ENCODE data around the gene FAF1.

FAF1 gene

DNA sequence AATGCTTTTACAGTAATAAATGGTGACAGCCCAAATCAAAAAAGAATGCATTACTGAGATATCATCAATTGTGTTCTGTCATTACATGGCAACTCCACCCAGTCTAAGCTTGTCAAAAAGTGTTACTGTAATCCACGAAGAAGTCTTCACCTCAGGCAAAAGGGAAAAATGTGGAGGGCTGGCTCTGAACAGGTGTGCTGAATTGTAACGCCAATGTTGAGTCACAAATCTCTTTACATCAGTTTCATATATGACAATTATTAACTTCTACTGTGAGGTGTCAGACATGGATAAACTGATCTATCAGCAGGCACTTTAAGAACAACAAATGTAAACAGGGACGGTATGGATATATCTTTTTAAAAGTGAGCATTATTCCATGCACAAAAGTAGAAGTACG, 438.4 kb downstream of the FAF1 start:
- DNase-seq (ENCODE audit: low read depth) = no peak
- no peak overlapping the region for H3K4me3 ChIP-seq (ENCODE audit: low read depth, low read length)
- TF ChIP-seq, protein P1, sequence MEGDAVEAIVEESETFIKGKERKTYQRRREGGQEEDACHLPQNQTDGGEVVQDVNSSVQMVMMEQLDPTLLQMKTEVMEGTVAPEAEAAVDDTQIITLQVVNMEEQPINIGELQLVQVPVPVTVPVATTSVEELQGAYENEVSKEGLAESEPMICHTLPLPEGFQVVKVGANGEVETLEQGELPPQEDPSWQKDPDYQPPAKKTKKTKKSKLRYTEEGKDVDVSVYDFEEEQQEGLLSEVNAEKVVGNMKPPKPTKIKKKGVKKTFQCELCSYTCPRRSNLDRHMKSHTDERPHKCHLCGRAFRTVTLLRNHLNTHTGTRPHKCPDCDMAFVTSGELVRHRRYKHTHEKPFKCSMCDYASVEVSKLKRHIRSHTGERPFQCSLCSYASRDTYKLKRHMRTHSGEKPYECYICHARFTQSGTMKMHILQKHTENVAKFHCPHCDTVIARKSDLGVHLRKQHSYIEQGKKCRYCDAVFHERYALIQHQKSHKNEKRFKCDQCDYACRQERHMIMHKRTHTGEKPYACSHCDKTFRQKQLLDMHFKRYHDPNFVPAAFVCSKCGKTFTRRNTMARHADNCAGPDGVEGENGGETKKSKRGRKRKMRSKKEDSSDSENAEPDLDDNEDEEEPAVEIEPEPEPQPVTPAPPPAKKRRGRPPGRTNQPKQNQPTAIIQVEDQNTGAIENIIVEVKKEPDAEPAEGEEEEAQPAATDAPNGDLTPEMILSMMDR (conservative IDR thresholded peaks at IDR 0.05; ENCODE audit: low read depth, low read length) = no peak

DNA sequence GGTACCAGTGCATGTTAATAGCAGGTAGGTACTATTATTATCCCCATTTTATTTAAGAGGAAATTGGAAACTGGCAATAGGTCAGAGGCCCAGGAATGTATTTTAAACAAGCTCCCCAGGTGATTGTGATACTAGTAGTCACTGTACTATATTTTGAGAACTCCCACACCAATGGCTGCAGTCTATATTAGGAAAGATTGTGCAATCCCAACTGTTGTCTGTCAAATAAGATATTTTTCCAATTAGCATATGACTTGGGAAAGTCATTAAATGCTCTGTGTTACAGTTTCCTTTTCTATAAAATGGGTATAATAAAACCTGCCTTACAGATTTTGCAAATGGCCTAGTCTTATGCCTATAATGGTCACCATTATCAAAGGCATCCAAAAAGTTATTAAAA, 442.6 kb downstream of the FAF1 start:
- no peak for DNase-seq (ENCODE audit: low read depth)
- no peak overlapping the region for H3K4me3 ChIP-seq (ENCODE audit: low read depth, low read length)
- TF ChIP-seq, protein P1 (conservative IDR thresholded peaks at IDR 0.05; ENCODE audit: low read depth, low read length) = no peak

DNA sequence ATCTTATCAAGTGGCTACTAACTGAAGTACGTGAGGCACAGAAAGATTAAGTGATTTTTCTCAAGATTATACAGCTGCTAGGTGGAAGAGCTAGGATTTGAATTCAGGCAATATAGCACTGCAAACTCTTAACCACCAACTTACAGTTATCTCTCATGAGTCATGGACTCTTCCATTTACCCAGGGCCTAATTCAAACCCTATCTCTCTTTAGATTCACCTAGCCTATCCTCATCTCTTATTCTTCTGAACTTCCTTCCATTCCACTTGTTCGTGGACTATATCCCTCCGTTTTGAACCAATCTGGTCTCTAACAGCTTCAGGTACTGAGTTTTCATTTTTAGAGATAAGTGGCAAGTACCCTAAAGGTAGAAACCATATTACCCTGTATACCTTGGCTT, 444.0 kb downstream of the FAF1 start:
- no peak overlapping the region for H3K4me3 ChIP-seq (ENCODE audit: low read depth, low read length)
- TF ChIP-seq, protein P1 (conservative IDR thresholded peaks at IDR 0.05; ENCODE audit: low read depth, low read length) = no peak
- no peak for DNase-seq (ENCODE audit: low read depth)

DNA sequence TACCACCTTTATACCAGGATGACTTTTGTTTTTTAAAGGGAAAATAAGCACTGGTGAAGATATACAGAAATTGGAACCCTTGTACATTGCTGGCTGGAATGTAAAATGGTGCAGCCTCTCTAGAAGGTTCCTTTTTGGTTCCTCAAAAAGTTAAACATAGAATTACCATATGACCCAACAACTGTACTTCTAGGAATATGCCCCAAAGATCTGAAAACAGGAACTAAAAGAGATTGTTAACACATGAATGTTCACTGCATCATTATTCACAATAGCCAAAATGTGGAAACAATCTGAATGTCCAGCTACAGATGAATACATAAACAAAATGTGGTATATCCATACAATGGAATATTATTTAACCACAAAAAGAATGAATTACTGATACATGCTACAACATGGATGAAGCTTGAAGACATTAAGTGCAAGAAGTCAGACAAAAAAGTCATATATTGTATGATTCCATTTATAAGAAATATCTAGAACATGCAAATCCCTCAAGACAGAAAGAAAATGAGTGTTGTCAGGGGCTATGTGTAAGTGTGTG, 452.0 kb downstream of the FAF1 start:
- H3K4me3 ChIP-seq (ENCODE audit: low read depth, low read length) = no peak overlapping the region
- TF ChIP-seq, protein P1 (conservative IDR thresholded peaks at IDR 0.05; ENCODE audit: low read depth, low read length) = no peak
- DNase-seq (ENCODE audit: low read depth) = no peak

DNA sequence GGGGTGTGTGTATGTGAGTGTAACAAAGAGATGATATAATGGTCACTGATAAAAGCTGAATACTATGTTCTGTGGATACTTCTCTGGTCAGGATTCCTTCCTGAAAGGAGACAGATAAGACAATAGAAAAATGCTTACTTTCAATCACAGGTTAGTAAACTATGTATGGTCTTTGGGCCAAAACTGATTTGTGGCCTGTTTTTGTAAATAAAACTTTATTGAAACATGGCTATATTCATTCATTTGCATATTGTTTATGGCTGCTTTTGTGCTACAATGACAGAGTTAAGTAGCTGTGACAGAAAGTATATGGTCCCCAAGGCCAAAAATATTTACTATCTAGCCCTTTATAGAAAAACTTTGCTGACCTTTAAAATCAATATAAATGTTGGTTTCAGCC, 454.6 kb downstream of the FAF1 start:
- TF ChIP-seq, protein P1 (conservative IDR thresholded peaks at IDR 0.05; ENCODE audit: low read depth, low read length) = no peak
- no peak overlapping the region for H3K4me3 ChIP-seq (ENCODE audit: low read depth, low read length)
- no peak for DNase-seq (ENCODE audit: low read depth)

DNA sequence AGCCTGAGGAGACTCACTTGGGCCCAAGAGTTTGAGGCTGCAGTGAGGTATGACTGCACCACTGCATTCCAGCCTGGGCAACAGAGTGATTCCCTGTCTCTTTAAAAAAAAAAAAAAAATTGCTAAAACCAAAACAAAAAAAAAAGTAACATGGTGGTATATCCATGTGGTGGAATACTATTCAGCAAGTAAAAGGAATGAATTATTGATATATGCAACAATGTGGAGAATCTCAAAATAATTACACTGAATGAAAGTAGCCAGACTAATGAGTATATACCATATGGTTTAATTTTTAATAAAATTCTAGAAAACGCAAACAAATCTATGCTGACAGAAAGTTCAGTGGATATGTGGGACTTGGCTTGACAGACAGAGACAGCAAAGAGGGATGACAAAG, 456.6 kb downstream of the FAF1 start:
- no peak overlapping the region for H3K4me3 ChIP-seq (ENCODE audit: low read depth, low read length)
- TF ChIP-seq, protein P1 (conservative IDR thresholded peaks at IDR 0.05; ENCODE audit: low read depth, low read length) = no peak

DNA sequence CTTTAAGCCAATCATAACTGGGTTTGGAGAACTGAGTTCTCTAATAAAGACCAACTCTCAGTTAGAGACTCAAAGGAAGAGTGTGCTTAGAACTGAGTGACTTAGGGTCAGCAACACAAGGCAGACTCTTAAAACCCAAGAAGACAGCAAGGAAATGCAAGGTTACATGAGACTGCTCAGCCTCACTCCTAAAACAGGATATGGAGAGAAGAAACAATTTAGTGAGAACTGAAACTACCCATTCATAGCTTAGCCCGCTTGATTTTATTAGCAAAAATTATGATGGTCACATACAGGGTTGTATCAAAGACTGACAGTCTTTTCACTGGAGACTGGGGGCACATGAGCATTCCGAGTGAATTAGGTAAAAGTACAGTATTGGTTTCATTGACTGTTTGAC, 457.9 kb downstream of the FAF1 start:
- no peak for DNase-seq (ENCODE audit: low read depth)
- no peak overlapping the region for H3K4me3 ChIP-seq (ENCODE audit: low read depth, low read length)
- TF ChIP-seq, protein P1 (conservative IDR thresholded peaks at IDR 0.05; ENCODE audit: low read depth, low read length) = no peak

More for the DNA sequence above, 456.6 kb downstream of the FAF1 start:
- no peak for DNase-seq (ENCODE audit: low read depth)
